CD4-positive, alpha-beta T cell treated with Interferon alpha-2 for 1 hour (primary cell): ENCODE results near the gene E2F2.
A peak's percentile ranks its signal among the peaks of the same experiment; 100 is the strongest.
"Not testable (repeated sequence)": the region's sequence is repeated elsewhere in the genome, so short reads cannot be mapped to it uniquely, and the experiment has no call there.

Experiments used
- DNase-seq, 2 donors: peaks; one replicate each; pipeline ENCODE4 v3.0.0-alpha.2; 2020 to 2022

Gene E2F2

DNA sequence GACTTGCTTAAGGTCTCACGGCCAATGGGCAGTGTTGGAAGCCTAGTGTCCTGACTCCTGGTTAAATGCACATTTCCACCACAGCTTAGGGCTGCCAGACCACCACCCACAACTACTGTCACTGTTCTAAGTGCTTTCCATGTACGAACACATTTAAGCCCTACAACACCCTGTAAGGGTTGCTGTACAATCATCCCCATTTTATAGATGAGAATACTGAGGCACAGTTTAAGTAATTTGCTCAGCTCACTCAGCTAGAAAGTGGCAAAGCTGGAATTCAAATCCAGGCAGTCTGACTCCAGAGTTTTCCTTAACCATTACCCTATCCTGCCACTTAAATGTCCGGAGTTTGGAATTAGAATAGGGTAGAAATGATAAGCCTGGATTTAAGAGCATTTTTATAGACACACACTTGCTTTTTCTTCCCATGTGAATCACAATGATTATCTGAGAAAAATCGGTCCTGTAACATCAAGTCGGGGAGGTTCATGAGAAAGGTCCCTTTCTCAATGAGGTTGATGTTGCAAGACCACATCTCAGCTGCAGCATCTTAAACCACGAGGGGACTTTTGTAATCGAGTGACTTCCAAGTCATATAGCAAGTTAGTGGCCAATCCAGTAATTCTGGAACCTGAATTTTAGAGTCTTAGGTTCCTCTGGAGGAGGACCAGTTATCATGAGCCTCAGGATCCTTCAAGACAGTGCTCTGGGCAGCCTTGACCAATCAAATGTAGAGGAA lies 8.6 kb downstream of the E2F2 start:
- DNase-seq = no peak

DNA sequence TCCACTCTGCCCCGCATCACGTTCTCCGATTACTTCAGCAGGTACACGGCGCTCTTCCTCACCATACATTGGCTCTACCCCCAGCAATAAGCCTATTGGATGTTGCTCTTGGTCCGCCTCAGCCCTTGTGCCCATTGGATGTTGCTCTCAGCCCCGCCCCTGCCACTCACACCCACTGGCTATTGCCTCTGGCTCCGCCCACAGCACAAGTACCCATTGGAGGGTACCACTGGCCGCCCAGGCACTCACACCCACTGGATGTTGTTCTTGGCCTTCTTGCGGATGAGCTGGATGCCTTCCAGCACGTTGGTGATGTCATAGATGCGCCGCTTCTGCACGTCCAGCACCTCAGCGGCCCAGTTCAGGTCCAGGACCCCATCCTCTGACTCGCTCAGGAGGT lies 9.4 kb downstream of the E2F2 start:
- DNase-seq = no peak

DNA sequence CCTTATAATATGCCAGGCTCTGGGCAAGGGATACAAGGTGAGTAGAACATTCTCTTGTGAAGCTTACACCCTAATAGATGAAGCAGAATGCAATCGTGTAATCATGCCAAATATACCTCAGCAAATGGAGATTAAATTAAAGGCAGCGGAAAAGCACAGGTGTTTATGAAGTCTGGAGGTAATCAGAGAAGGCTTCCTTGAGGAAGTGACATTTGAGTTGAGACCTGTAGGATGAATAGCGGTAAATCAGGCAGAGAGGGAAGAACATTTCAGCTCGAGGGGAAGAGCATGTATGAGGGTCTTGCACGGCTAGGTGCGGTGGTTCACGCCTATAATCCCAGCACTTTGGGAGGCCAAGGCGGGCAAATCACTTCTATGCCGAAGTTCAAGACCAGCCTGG lies 13.5 kb downstream of the E2F2 start:
- DNase-seq = no peak

DNA sequence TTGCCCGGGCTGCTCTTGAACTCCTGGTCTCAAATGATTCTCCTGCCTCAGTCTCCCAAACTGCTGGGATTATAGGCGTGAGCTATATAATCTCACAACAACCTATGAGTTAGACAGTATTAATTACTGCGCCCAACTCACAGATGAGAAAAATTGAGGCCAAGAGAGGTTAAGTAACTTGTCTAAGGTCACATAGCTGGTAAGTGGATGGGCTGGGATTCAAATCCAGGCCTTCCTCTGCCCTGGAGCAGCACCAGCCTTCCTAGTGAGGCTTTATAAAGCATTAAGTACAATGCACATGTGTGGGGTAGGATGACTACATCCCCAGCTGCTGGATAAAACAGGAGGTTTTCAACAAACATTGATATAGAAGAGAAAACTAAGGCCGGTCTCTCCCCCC lies 15.1 kb downstream of the E2F2 start:
- no peak for DNase-seq

DNA sequence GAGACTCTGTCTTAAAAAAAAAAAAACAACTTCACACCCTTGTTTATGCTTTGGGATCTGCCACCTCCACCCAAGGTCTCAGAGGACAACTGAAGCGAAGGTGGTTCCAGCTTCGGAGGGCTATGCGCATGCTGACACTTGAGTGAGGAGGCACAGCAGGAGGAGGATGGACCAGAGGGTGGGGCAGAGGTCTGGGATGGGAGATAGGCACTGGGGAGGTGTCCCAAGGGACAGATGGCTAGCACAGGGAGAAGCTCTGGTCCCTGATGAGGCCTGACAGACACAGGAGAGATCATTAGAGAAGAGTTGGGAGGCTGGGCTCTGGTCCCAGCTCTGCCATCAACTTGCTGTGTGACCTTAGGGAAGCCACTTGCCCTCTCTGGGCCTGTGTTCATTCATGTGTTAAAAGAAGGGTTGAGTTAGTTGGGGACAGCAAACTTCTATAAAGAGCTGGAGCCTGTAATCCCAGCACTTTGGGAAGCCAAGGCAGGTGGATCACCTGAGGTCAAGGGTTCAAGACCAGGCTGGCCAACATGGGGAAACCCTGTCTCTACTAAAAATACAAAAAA lies 16.8 kb downstream of the E2F2 start:
- no peak for DNase-seq

DNA sequence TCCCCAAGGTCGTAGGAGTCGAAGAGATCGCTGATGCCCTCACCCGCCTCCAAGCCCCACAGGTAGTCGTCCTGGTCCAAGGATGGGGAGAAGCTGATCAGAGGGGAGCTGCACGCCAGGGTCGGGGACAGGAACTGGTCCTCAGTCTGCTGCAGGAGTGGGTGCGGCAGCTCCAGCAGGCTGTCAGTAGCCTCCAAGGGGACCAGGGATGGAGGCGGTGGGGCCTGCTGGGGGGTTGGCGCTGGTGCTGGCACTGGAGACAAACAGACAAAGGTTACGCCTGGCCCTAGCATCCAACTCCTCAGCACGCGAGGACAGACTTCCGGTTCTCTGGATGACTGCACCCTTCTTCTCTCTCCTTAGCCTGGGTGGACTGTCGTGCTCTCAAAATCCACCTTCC lies 21.1 kb downstream of the E2F2 start:
- no peak for DNase-seq

DNA sequence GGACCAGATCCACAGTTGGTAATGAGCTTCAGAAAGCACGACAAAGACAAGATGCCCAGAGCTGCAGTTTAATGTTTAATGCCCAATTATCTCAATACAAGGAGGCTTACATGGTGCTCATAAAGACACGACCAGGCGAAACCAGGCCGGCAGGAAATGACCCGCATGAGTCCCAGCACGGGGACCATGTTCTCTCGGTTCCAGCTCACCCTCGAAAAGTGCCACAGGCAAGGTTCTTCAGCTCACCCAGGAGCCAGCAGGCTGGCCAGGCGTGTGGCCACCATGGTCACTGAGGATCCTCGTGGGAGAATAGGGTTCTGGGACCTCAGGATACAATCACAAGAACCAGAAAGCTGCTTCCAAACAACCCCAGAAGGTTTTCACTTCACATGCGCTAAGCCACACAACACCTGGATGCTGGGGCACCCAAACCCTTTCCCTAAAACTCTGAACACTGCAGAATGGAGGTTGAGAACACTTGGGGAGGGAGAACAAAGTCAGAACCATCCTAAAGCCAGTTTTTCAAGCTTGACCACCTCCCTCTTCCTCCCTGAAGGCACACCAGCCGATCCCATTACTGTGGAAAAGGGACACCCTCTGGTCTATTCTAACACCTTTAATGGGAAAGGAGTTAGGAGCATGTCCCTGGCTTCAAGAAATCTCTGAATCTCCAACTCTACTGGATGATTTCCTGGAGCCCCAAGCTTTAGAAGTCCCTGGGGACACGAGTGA lies 24.5 kb downstream of the E2F2 start:
- no peak for DNase-seq

DNA sequence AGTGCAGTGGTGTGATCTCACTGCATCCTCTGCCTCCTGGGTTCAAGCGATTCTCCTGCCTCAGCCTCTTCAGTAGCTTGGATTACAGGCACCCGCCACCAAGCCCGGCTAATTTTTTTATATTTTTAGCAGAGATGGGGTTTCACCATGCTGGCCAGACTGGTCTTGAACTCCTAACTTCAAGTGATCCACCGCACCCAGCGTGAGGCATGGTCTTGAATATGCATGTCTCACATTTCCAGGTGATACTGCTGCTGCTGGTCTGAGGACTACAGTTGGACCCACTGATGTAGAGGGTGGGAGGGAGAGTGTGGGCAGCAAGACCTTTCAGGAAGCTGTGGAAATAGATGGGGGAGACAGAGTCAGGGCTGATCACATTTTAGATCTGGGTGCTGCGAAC lies 25.2 kb downstream of the E2F2 start:
- no peak for DNase-seq

DNA sequence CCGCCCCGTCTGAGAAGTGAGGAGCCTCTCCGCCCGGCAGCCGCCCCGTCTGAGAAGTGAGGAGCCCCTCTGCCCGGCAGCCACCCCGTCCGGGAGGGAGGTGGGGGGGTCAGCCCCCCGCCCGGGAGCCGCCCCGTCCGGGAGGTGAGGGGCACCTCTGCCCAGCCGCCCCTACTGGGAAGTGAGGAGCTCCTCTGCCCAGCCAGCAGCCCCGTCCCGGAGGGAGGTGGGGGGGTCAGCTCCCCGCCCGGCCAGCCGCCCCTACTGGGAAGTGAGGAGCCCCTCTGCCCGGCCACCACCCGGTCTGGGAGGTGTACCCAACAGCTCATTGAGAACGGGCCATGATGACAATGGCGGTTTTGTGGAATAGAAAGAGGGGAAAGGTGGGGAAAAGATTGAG lies 26.9 kb downstream of the E2F2 start:
- DNase-seq = not testable (repeated sequence)

DNA sequence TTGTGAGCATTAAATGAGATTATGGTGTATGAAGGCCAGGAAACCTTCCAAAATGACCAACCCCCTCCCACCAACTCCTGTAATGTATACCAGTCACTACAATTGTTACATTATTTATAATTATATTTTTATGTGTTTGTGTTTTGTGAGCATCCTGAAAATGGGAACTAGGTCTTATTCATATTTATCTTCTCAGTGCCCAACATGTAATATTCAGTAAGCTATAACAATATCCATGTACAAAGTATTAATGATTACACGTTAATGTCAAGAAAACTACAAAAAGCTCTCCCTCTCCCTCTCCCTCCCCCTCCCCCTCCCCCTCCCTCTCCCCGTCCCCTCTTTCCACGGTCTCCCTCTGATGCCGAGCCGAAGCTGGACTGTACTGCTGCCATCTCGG lies 28.1 kb downstream of the E2F2 start:
- DNase-seq = no peak

DNA sequence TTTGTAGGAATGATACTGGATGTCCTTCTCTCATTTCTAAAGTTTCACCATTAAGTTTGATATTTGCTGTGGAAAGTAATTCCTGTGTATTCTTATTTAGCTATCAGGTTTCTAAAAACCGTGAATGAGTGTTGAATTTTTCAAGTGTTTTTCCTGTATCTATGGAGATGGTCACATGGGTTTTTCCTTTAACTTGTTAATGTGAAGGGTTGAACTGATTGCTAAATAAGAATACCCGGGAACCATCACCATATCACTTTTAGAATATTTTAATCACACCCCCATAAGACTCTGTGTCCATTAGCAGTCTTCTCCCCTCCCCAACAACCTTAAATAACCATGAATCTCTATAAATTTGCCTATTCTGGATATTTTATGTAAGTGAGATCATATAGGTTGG lies 30.6 kb downstream of the E2F2 start:
- no peak for DNase-seq

DNA sequence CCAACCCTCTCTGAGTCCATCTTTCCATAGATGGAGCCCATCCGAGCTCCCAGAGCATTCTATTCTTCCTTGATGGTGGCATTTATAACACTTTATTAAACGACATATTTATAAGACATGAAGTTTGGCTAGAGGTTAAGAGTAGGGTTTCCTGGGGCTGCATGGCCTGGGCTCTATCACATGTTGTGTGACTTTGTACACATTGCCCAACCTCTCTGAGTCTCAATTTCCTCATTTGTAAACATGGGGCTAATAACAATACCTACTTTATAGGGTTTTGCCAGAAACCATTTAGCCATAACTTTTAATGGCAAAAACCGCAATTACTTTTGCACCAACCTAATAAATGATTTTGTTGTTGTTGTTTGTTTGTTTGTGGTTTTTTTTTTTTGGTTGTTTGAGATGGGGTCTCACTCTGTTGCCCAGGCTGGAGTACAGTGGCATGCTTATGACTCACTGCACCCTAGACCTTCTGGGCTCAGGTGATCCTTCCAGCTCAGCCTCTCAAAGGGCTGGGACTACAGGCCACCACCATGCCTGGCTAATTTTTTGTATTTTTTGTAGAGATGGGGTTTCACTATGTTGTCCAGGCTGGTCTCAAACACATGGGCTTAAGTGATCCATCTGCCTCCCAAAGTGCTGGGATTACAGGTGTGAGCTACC lies 33.1 kb downstream of the E2F2 start:
- no peak for DNase-seq

DNA sequence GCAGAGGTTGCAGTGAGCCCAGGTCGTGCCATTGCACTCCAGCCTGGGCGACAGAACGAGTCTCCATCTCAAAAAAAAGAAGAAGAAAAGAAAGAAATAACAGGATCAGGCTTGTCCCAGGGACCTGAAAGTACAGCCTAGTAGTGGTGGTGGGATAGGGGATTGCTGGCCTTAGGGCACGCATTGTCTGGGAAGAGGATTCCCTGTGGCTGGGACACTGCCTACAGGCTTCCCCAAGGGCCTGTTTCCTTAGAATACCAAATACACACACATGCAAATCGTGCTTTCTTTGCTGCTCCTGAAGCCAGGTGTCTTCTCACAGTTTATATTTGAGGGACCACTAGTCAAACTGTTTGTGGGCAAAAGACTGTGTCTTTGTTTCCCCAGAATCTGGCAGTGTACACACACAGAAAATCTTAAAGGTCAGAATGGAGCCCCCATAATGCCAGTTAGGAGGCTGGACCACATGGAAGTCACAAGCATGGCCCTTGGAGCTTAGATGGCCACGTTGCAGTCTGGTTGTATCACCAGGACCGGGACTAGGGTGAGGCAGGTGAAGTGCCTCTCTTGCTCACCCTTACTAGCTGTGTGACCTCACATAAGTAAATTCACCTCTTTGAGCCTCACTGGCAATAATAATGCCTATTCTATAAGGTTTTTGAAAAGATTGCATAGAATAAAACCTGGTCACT lies 34.4 kb downstream of the E2F2 start:
- no peak for DNase-seq

DNA sequence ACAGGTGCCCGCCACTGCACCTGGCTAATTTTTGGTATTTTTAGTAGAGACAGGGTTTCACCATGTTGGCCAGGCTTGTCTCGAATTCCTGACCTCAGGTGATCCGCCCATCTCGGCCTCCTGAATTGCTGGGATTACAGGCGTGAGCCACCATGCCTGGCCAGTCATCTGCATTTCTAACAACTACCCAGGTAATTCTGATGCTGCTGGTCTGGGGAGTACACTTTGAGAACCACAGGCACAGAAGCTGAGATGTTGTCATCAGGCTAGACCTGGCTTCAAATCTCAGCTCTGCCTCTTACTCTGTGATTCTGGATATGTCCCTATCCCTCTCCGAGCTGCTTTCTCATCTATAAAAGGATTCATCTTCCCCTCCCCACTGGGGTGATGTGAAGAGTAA lies 36.2 kb downstream of the E2F2 start:
- not testable (repeated sequence) for DNase-seq

DNA sequence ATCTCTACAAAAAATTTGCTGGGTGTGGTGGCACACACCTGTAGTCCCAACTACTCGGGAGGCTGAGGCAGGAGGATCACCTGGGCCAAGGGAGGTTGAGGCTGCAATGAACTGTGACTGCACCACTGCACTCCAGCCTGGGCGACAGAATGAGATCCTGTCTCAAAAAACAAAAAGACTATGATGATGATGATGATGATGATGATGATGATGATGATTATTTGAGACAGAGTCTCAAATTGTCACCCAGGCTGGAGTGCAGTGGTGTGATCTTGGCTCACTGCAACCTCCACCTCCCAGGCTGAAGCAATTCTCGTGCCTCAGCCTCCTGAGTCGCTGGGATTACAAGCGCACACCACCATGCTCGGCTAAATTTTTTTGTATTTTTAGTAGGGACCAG lies 38.3 kb downstream of the E2F2 start:
- not testable (repeated sequence) for DNase-seq

DNA sequence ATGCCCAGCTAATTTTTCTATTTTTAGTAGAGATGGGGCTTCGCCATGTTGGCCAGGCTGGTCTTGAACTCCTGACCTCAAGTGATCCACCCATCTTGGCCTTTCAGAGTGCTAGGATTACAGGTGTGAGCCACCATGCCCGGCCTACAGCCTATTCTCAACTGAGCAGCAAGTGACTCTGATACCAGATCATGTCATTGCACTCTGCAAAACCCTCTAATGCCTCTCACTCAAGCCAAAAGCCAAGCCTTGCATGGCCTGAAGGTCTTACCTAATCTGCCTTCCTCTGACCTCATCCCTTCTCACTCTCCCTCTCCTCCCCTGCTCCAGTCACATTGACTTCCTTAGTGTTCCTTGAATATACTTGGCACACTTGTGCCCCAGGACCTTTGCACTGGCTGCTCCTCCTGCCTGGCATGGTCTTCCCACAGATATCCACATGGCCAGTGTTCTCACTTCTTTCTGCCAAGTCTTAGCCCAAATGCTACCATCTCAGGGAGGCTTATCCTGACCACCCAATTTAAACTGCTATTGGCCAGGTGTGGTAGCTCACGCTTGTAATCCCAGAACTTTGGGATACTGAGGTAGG lies 38.8 kb downstream of the E2F2 start:
- no peak for DNase-seq

DNA sequence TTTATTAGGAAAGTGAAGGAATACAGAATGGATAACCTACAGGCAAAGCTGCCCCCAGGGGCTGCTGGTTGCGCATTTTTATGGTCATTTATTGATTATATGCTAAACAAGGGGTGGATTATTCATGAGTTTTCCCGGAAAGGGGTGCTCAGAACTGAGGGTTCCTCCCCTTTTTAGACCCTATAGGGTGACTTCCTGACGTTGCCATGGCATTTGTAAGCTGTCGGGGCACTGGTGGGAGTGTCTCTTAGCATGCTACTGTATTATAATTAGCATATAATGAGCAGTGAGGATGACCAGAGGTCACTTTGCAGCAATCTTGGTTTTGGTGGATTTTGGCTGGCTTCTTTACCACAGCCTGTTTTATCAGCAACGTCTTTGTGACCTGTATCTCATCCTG lies 41.2 kb downstream of the E2F2 start:
- DNase-seq = no peak

DNA sequence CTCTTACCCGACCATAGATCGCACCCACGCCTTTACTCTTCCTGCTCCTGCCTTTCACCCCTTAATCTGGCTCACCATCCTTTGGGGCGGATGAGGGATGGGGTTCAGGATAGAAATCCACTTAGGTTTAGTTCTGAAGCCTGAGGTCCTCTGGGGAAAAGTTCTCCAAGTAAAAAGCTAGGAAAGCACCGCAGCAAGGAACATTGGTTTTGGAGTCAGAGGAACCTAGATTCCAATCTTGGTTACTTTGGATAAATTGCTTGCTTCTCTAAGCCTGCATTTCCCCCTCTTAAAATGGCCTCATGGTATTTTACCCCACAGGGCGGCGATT lies 46.1 kb downstream of the E2F2 start:
- DNase-seq = no peak

DNA sequence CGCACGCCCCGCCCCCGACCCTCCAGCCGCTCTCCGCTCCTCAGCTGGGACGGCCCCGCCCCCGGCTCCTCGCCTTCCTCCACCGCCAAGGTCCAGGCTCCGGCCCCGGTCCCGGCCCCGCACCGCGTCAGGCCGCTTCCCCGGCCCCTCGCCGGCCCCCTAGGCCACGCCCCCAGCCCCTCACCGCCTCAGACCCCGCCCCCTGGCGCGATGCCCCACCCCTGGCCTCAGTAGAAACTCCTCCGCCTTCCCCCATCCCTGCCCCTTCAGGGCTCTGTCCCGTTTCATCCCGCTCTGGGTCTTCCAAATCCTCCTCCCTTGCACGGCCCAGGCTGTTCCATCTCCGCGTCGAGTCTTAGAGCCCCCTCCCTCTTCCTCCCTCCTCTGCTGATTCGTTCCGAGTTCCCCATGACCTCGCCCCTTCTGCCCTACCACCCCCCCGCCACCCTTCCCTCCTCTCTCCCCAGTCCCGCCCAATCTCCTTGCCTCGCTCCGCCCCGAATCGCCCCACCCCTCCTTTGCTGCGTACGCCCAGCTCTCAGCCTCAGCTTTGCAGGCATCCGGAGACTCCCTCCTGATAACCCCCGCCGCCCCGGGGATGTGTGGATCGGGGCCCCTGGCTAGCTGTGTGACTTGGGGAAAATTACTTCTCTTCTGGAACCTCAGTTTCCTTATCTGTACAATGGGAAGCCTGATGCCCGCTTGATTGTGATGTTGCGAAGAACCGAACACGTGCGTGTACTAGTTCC lies 46.6 kb downstream of the E2F2 start:
- peak; percentile 91 to 94 for DNase-seq

DNA sequence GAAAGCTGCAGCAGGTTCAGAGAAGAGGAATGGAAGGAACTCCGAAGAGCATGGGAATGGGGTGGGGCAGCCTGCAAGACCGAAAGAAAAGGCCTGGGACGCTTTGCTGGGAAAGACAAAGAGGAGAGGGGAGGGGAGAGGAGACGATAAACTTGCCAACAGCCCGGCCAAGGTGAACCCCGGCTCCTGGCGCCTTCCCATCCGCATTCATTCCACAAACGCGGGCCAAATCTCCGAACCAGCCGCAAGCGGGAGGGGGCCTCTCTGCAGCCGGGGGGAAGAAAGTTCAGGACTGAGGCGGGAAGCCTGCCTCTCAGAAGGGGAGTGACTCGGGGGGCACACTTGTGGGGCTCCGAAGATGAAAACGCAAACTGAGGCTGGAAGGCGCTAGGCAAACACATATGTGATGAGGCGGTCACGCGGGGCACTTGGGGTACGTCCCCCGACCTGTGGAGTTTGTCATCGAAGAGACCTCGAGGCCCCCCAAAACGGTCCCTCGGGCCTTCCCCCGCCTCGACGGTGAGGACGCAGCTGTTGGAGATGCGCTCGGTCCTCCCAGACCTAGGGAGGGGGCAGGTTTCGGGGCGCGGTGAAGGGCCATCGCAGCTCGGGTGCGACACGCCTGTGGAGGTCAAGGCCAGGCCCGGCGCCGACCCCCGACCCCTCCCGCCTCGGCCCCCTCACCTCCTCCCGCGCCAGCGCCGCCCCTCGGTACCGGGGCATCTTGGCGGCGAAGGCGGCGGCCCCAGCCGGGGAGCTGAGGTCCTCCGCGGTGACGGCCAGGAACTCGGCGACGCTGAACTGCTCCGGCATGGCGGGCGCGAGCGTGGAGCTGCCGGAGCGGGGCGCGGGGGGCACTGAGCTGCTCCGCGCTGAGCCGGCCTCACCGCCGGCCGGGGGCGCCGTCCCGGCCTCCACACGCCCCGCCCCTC lies 47.4 kb downstream of the E2F2 start, which contains the start of gene ASAP3:
Gene ASAP3 (minus strand): TSS at position 859 of the 932 bp plus-strand sequence. CDS start 46 bp downstream, at position 813.
- peak in 1 of 2 donors; percentile 2 for DNase-seq

DNA sequence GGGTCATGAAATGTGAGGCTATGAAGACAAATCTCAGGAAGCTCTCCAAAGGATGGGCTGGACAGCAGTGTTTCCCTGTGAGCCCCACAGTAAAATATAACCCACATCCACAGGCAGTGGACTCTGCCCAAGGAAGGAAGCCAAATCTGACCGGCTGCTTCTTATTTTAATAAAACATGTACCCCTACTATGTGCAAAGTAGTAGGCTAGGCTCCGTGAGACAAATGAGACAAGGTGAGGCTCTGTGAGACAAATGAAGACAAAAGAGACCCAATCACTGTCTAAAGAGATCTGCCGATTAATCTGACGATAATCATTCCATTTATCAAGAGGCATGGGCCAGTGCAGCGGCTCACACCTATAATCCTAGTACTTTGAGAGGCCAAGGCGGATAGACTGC lies 49.1 kb downstream of the E2F2 start:
- DNase-seq = no peak
